Activated T-cell treated with anti-CD3 and anti-CD28 coated beads, Interleukin-2, amount 50 U/mL, for 24 hours (primary cell): ENCODE results near the gene COA5.
A peak's percentile ranks its signal among the peaks of the same experiment; 100 is the strongest.

ENCODE experiments used
- DNase-seq: peaks from one replicate; pipeline ENCODE4 v3.0.0-alpha.2; 2020
- H3K27ac Mint-ChIP-seq: 2 replicates; pipeline ENCODE4 v1.8.0; 2020; ENCODE audit warnings: mild to moderate bottlenecking, mixed read lengths
- H3K27me3 Mint-ChIP-seq: 2 replicates; pipeline ENCODE4 v1.8.0; 2020; ENCODE audit warnings: mixed read lengths
- H3K36me3 Mint-ChIP-seq: 2 replicates; pipeline ENCODE4 v1.8.0; 2020; ENCODE audit warnings: low read depth, mixed read lengths
- H3K4me1 Mint-ChIP-seq: 2 replicates; pipeline ENCODE4 v1.8.0; 2020; ENCODE audit warnings: low read depth, mixed read lengths
- H3K4me3 Mint-ChIP-seq: 2 replicates; pipeline ENCODE4 v1.8.0; 2020; ENCODE audit warnings: mild to moderate bottlenecking, moderate library complexity, mixed read lengths
- H3K9me3 Mint-ChIP-seq: 2 replicates; pipeline ENCODE4 v1.8.0; 2020; ENCODE audit warnings: mixed read lengths

COA5 gene

GRCh38 chr2:98608116-98608961, at the start of gene COA5, which contains the start of gene UNC50:
COA5 (minus strand) TSS chr2:98608512; CDS start chr2:98608405, 107 bp downstream.
UNC50 (plus strand) TSS chr2:98608589; CDS start chr2:98609760, 1,171 bp downstream.
- DNase-seq, result peak; percentile 94
- Mint-ChIP-seq H3K4me1 (peaks cover 65% of the 10 kb centered on the region), H3K27me3 (no peaks in the 10 kb centered on the region), H3K36me3 (peaks cover 85% of the 10 kb centered on the region), H3K4me3 (peak within 1 kb of the TSS; percentile 91), H3K27ac (peak within 1 kb of the TSS; percentile 96), H3K9me3 (no peaks in the 10 kb centered on the region)

GRCh38 chr2:98656800-98657199, 48.5 kb upstream of the COA5 start:
- H3K4me1 Mint-ChIP-seq, result peaks cover 85% of the 10 kb centered on the region
- peak overlapping the region; percentile 86 for H3K27ac Mint-ChIP-seq
- H3K27me3 Mint-ChIP-seq, result no peaks in the 10 kb centered on the region
- H3K9me3 Mint-ChIP-seq, result peaks cover 2% of the 10 kb centered on the region
- H3K4me3 Mint-ChIP-seq, result peak overlapping the region; percentile 56
- H3K36me3 Mint-ChIP-seq, result peaks cover 47% of the 10 kb centered on the region
- no peak for DNase-seq

- no peaks in the 10 kb centered on the region for H3K27me3 Mint-ChIP-seq
- H3K27ac Mint-ChIP-seq, result peak overlapping the region; percentile 92
- no peak for DNase-seq
- H3K4me3 Mint-ChIP-seq, result peak overlapping the region; percentile 58
- peaks cover 84% of the 10 kb centered on the region for H3K4me1 Mint-ChIP-seq
- H3K9me3 Mint-ChIP-seq, result peaks cover under 1% of the 10 kb centered on the region
- H3K36me3 Mint-ChIP-seq, result peaks cover 45% of the 10 kb centered on the region
Measured at GRCh38 chr2:98654699-98655495, 46.6 kb upstream of the COA5 start.

GRCh38 chr2:98650998-98651397, 42.7 kb upstream of the COA5 start:
- Mint-ChIP-seq H3K27ac (peak overlapping the region; percentile 76), H3K4me3 (no peak overlapping the region), H3K4me1 (peaks cover 72% of the 10 kb centered on the region), H3K27me3 (no peaks in the 10 kb centered on the region), H3K36me3 (peaks cover 59% of the 10 kb centered on the region), H3K9me3 (no peaks in the 10 kb centered on the region)
- DNase-seq, result no peak

GRCh38 chr2:98649992-98650375, 41.7 kb upstream of the COA5 start:
- no peak for DNase-seq
- no peak overlapping the region for H3K4me3 Mint-ChIP-seq
- H3K4me1 Mint-ChIP-seq, result peaks cover 63% of the 10 kb centered on the region
- H3K9me3 Mint-ChIP-seq, result no peaks in the 10 kb centered on the region
- peaks cover 60% of the 10 kb centered on the region for H3K36me3 Mint-ChIP-seq
- H3K27ac Mint-ChIP-seq, result peak overlapping the region; percentile 76
- no peaks in the 10 kb centered on the region for H3K27me3 Mint-ChIP-seq

DNA sequence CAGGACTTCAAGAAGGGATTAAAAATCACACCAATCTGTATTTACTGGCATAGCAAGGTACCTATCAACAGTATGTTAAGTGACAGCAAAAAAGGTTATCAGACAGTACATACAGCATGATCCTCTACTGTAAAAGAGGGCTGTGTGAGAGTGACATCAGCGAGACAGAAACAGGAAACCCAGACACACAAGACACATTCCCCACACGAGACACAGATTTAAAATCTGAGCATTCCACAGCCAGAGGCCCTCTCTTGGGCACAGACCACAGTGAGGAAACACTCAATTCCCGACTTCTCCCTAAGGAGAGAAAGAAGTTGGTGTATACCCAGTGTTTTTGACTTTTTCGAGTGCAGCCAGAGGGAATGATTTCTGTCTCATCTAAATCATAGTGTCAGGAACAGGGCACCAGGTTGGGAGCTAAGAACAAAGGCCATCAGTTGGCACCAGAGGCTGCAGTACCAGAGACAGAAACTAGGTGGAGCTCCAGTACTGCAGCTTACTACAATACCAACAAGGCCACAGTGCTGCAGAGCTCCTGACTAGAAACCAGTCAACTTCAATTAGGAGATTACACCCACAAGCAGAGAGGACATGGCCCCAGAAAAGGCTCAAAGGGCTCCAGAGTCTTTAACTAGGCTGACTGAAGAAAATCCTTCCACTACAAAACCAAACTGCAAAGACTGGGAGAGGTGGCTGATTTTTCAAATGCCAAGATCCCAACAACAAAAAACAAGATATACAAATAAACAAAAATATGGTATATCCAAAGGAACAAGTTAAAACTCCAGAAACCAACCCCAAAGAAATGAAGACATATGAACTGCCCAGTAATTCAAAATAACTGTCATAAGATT, 41.1 kb upstream of the COA5 start:
- peak; percentile 81 for DNase-seq
- Mint-ChIP-seq H3K27me3 (no peaks in the 10 kb centered on the region), H3K4me1 (peaks cover 57% of the 10 kb centered on the region), H3K4me3 (no peak overlapping the region), H3K36me3 (peaks cover 57% of the 10 kb centered on the region), H3K27ac (peak overlapping the region; percentile 76), H3K9me3 (no peaks in the 10 kb centered on the region)

GRCh38 chr2:98648451-98648850, 40.1 kb upstream of the COA5 start:
- Mint-ChIP-seq H3K4me3 (no peak overlapping the region), H3K9me3 (no peaks in the 10 kb centered on the region), H3K27me3 (no peaks in the 10 kb centered on the region), H3K4me1 (peaks cover 57% of the 10 kb centered on the region), H3K36me3 (peaks cover 60% of the 10 kb centered on the region), H3K27ac (peak overlapping the region; percentile 76)
- DNase-seq, result no peak

- H3K4me3 Mint-ChIP-seq, result no peak overlapping the region
- DNase-seq, result no peak
- no peaks in the 10 kb centered on the region for H3K27me3 Mint-ChIP-seq
- H3K36me3 Mint-ChIP-seq, result peaks cover 61% of the 10 kb centered on the region
- H3K4me1 Mint-ChIP-seq, result peaks cover 52% of the 10 kb centered on the region
- peak overlapping the region; percentile 18 for H3K27ac Mint-ChIP-seq
- H3K9me3 Mint-ChIP-seq, result no peaks in the 10 kb centered on the region
Measured at GRCh38 chr2:98647636-98648035, 39.3 kb upstream of the COA5 start.

GRCh38 chr2:98643496-98644100, 35.3 kb upstream of the COA5 start:
- no peak for DNase-seq
- H3K4me1 Mint-ChIP-seq, result peaks cover 22% of the 10 kb centered on the region
- peaks cover 65% of the 10 kb centered on the region for H3K36me3 Mint-ChIP-seq
- no peaks in the 10 kb centered on the region for H3K27me3 Mint-ChIP-seq
- H3K4me3 Mint-ChIP-seq, result no peak overlapping the region
- H3K27ac Mint-ChIP-seq, result peak overlapping the region; percentile 51
- H3K9me3 Mint-ChIP-seq, result no peaks in the 10 kb centered on the region

- peak overlapping the region; percentile 64 for H3K4me3 Mint-ChIP-seq
- peak; percentile 47 for DNase-seq
- no peaks in the 10 kb centered on the region for H3K9me3 Mint-ChIP-seq
- H3K36me3 Mint-ChIP-seq, result peaks cover 65% of the 10 kb centered on the region
- peak overlapping the region; percentile 91 for H3K27ac Mint-ChIP-seq
- H3K4me1 Mint-ChIP-seq, result peaks cover 39% of the 10 kb centered on the region
- no peaks in the 10 kb centered on the region for H3K27me3 Mint-ChIP-seq
Measured at GRCh38 chr2:98637401-98638147, 29.3 kb upstream of the COA5 start.

GRCh38 chr2:98634406-98635092, 26.2 kb upstream of the COA5 start:
- Mint-ChIP-seq H3K27ac (peak overlapping the region; percentile 89), H3K4me1 (peaks cover 39% of the 10 kb centered on the region), H3K9me3 (no peaks in the 10 kb centered on the region), H3K4me3 (peak overlapping the region; percentile 4), H3K36me3 (peaks cover 65% of the 10 kb centered on the region), H3K27me3 (no peaks in the 10 kb centered on the region)
- DNase-seq, result peak; percentile 66

DNA sequence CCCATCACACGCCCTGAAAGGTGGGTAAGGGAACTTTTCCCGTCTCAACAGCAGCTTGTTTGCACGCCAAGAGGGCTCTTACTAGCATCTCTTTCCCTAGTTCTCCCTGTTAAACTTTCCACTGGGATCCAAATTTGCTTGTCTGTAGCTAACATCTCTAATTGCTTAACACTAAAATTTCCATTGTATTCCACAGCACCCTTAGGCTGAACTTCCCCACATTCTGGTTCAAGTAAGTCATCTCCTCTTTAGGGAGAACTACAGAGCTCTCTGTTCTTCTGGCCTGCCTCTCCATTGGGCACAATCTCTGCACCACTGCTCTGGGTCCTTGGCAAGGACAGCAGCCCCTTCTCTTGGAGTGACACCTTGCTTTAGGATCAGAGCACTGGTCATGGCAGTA, 24.0 kb upstream of the COA5 start:
- Mint-ChIP-seq H3K27me3 (no peaks in the 10 kb centered on the region), H3K4me1 (peaks cover 33% of the 10 kb centered on the region), H3K9me3 (no peaks in the 10 kb centered on the region), H3K4me3 (no peak overlapping the region), H3K27ac (peak overlapping the region; percentile 62), H3K36me3 (peaks cover 63% of the 10 kb centered on the region)
- DNase-seq, result no peak

DNA sequence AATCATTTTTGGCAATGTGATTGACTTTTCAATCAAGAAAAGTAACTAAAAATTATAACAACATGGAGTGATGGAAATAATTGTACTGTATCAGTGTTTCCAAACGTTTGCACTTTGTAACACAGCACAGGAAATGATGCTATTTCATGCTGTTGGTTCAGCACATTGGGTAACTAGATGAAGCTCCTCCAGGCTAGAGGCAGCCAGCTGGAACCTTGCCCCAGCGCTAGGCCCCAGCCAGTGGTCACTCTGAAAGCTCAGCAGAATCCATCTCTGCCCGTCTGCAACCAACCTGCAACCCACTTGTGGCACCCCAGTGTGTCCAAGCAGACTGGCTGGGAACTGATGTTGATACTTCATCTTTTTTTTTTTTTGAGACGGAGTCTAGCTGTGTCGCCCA, 15.3 kb upstream of the COA5 start:
- DNase-seq, result no peak
- no peak overlapping the region for H3K4me3 Mint-ChIP-seq
- no peaks in the 10 kb centered on the region for H3K9me3 Mint-ChIP-seq
- H3K4me1 Mint-ChIP-seq, result peaks cover 51% of the 10 kb centered on the region
- H3K36me3 Mint-ChIP-seq, result peaks cover 66% of the 10 kb centered on the region
- peak overlapping the region; percentile 65 for H3K27ac Mint-ChIP-seq
- no peaks in the 10 kb centered on the region for H3K27me3 Mint-ChIP-seq
